Erythroblast (primary cell): ENCODE measurements around the gene KIFC3.
"Not testable (repeated sequence)": the region's sequence is repeated elsewhere in the genome, so short reads cannot be mapped to it uniquely, and the experiment has no call there.

Experiments
- DNase-seq, 2 experiments: peaks; one replicate each; lab custom pipeline; 2025; lab: John Stamatoyannopoulos, UW
- GATA1 ChIP-seq: IDR thresholded peaks from 2 replicates; pipeline ENCODE4 v1.6.1; 2011; ENCODE audit warnings: low read depth, mild to moderate bottlenecking, control low read depth, low read length, moderate library complexity
- POLR2A ChIP-seq: IDR thresholded peaks from 2 replicates; pipeline ENCODE4 v1.6.1; 2011; ENCODE audit warnings: mild to moderate bottlenecking, low read length

KIFC3 gene

GRCh38 chr16:57818377-57819064 is 16.2 kb upstream of the KIFC3 start:
- TF ChIP-seq POLR2A (no peak), GATA1 (no peak)
- DNase-seq: no peak

GRCh38 chr16:57817680-57818079 is 15.4 kb upstream of the KIFC3 start:
- DNase-seq: no peak
- TF ChIP-seq GATA1 (no peak), POLR2A (no peak)

- DNase-seq: peak in 1 of 2 experiments; percentile 9
- no peak for TF ChIP-seq POLR2A
- no peak for TF ChIP-seq GATA1
These were observed 13.9 kb upstream of the KIFC3 start for GRCh38 chr16:57815987-57816745.

GRCh38 chr16:57814896-57815295 is 12.6 kb upstream of the KIFC3 start:
- TF ChIP-seq POLR2A (no peak), GATA1 (no peak)
- DNase-seq: no peak

- no peak for DNase-seq
- TF ChIP-seq POLR2A (no peak), GATA1 (no peak)
These were observed 11.2 kb upstream of the KIFC3 start for GRCh38 chr16:57813466-57813865.

- not testable (repeated sequence) for DNase-seq
These were observed 9.0 kb upstream of the KIFC3 start for GRCh38 chr16:57811340-57811739.

GRCh38 chr16:57810197-57811031 is 8.1 kb upstream of the KIFC3 start:
- peak; percentile 90 to 93 for DNase-seq
- TF ChIP-seq POLR2A (peak; percentile 63), GATA1 (no peak)

GRCh38 chr16:57809276-57810196 is 7.2 kb upstream of the KIFC3 start:
- no peak for DNase-seq
- TF ChIP-seq GATA1: no peak
- TF ChIP-seq POLR2A: no peak

GRCh38 chr16:57808589-57809228 is 6.4 kb upstream of the KIFC3 start:
- no peak for DNase-seq
- no peak for TF ChIP-seq POLR2A
- TF ChIP-seq GATA1: no peak

GRCh38 chr16:57807968-57808528 is 5.8 kb upstream of the KIFC3 start:
- peak; percentile 59 to 80 for DNase-seq
- TF ChIP-seq GATA1 (no peak), POLR2A (no peak)

- TF ChIP-seq POLR2A (no peak), GATA1 (no peak)
- no peak for DNase-seq
These were observed 5.1 kb upstream of the KIFC3 start for GRCh38 chr16:57807252-57807967.

GRCh38 chr16:57805176-57805575 is 2.9 kb upstream of the KIFC3 start:
- DNase-seq: no peak
- TF ChIP-seq GATA1: no peak
- TF ChIP-seq POLR2A: no peak
